Pulmonary artery endothelial cell (primary cell): Measurements from ENCODE around the gene HNRNPM. TPM values are rescaled to one million over a fixed set of nuclear protein-coding genes. Genes with fewer than 3 reads are reported as not detected.
A peak's percentile ranks its signal among the peaks of the same experiment; 100 is the strongest.
"Not testable (repeated sequence)": the region's sequence is repeated elsewhere in the genome, so short reads cannot be mapped to it uniquely, and the experiment has no call there.

Experiments used
- DNase-seq: peaks from one replicate; pipeline ENCODE4 v3.0.0-alpha.2; 2011; ENCODE audit warnings: low read depth, low spot score
- total RNA-seq: library from RNA; depleted of rRNA; stranded (reverse); fragments of >200 nt; gene quantifications from 2 replicates; pipeline ENCODE4 v1.2.3, GENCODE V29; 2014

Gene HNRNPM
- total RNA-seq, 1 donor from 2014 or later = 91.6 TPM

- no peak for DNase-seq
These were observed 66.9 kb downstream of the HNRNPM start for GRCh38 chr19:8511573-8512101.

- DNase-seq = no peak
These were observed 67.6 kb downstream of the HNRNPM start for GRCh38 chr19:8512115-8512967.

GRCh38 chr19:8513036-8513686 lies 68.4 kb downstream of the HNRNPM start:
- DNase-seq = no peak

- peak; percentile 72 for DNase-seq
These were observed 69.1 kb downstream of the HNRNPM start, which contains the start of gene ZNF414 for GRCh38 chr19:8513687-8514504. Gene ZNF414 (minus strand): TSS chr19:8514167. CDS start chr19:8514046, 121 bp downstream.

GRCh38 chr19:8514505-8515009 lies 69.8 kb downstream of the HNRNPM start:
- not testable (repeated sequence) for DNase-seq

- DNase-seq = no peak
These were observed 70.5 kb downstream of the HNRNPM start for GRCh38 chr19:8515317-8515716.

GRCh38 chr19:8517551-8518442 lies 73.0 kb downstream of the HNRNPM start:
- no peak for DNase-seq

- no peak for DNase-seq
These were observed 73.8 kb downstream of the HNRNPM start for GRCh38 chr19:8518536-8518935.

- DNase-seq = no peak
These were observed 74.6 kb downstream of the HNRNPM start for GRCh38 chr19:8519388-8519787.

GRCh38 chr19:8525401-8525684 lies 80.6 kb downstream of the HNRNPM start:
- DNase-seq = no peak

GRCh38 chr19:8526345-8527091 lies 81.7 kb downstream of the HNRNPM start:
- peak; percentile 74 for DNase-seq

- DNase-seq = no peak
These were observed 83.7 kb downstream of the HNRNPM start for GRCh38 chr19:8528500-8528899.

GRCh38 chr19:8529369-8530006 lies 84.7 kb downstream of the HNRNPM start:
- no peak for DNase-seq

- no peak for DNase-seq
These were observed 85.4 kb downstream of the HNRNPM start for GRCh38 chr19:8530061-8530679.

- DNase-seq = no peak
These were observed 86.7 kb downstream of the HNRNPM start for GRCh38 chr19:8531470-8531869.

- no peak for DNase-seq
These were observed 87.5 kb downstream of the HNRNPM start for GRCh38 chr19:8532225-8532624.

- DNase-seq = no peak
These were observed 91.5 kb downstream of the HNRNPM start for GRCh38 chr19:8536282-8536681.

GRCh38 chr19:8537099-8537498 lies 92.3 kb downstream of the HNRNPM start:
- DNase-seq = no peak
